HepG2 (cell line): ENCODE results near the gene LRRC27. TPM values are rescaled to one million over a fixed set of nuclear protein-coding genes. Genes with fewer than 3 reads are reported as not detected.

Source experiments
- CBX5 ChIP-seq: sonication (generic); formaldehyde crosslinking; IDR thresholded peaks from 2 replicates; pipeline ENCODE4 v1.4.0; 2020; ENCODE audit warnings: missing genetic modification reagents, borderline replicate concordance
- DDIT3 ChIP-seq: sonication (generic); formaldehyde crosslinking; IDR thresholded peaks from 2 replicates; pipeline ENCODE4 v1.4.0; 2020; ENCODE audit warnings: mild to moderate bottlenecking, missing genetic modification reagents
- EHMT2 ChIP-seq: fragments of 200-600 bp; sonication (generic); IDR thresholded peaks from 2 replicates; pipeline ENCODE4 v1.7.0; 2017; ENCODE audit warnings: antibody characterized with exemption, low read depth, low read length, borderline replicate concordance
- FOXC1 ChIP-seq: sonication (generic); formaldehyde crosslinking; IDR thresholded peaks from 2 replicates; pipeline ENCODE4 v1.8.0; 2022; ENCODE audit warnings: mild to moderate bottlenecking, missing genetic modification reagents, borderline replicate concordance
- ISX ChIP-seq: sonication (generic); formaldehyde crosslinking; conservative IDR thresholded peaks from 2 replicates; pipeline ENCODE4 v1.5.0; 2020; ENCODE audit warnings: missing genetic modification reagents
- NKX3-1 ChIP-seq: sonication (generic); formaldehyde crosslinking; IDR thresholded peaks from 2 replicates; pipeline ENCODE4 v1.5.0; 2020; ENCODE audit warnings: missing genetic modification reagents
- POGK ChIP-seq: sonication (generic); formaldehyde crosslinking; conservative IDR thresholded peaks from 2 replicates; pipeline ENCODE4 v1.8.0; 2022; ENCODE audit warnings: mild to moderate bottlenecking, moderate library complexity, missing genetic modification reagents
- SAP130 ChIP-seq: IDR thresholded peaks from 2 replicates; pipeline ENCODE4 v1.6.1; 2016; ENCODE audit warnings: low read depth
- SPEN ChIP-seq: sonication (generic); formaldehyde crosslinking; IDR thresholded peaks from 2 replicates; pipeline ENCODE4 v1.5.1; 2020; ENCODE audit warnings: low read depth, mild to moderate bottlenecking, missing genetic modification reagents
- THYN1 ChIP-seq: sonication (generic); formaldehyde crosslinking; IDR thresholded peaks from 2 replicates; pipeline ENCODE4 v1.8.1; 2023; ENCODE audit warnings: low read depth, mild to moderate bottlenecking, moderate library complexity, missing genetic modification reagents, borderline replicate concordance
- TRAFD1 ChIP-seq: sonication (generic); formaldehyde crosslinking; IDR thresholded peaks from 2 replicates; pipeline ENCODE4 v1.5.1; 2020; ENCODE audit warnings: missing genetic modification reagents, mild to moderate bottlenecking, borderline replicate concordance
- ZBED4 ChIP-seq: sonication (generic); formaldehyde crosslinking; IDR thresholded peaks from 2 replicates; pipeline ENCODE4 v1.4.0; 2020; ENCODE audit warnings: missing genetic modification reagents, borderline replicate concordance
- ZBTB7A ChIP-seq: sonication (generic); formaldehyde crosslinking; IDR thresholded peaks from 2 replicates; pipeline ENCODE4 v1.8.0; 2022; ENCODE audit warnings: mild to moderate bottlenecking, missing genetic modification reagents
- ZFP37 ChIP-seq: sonication (generic); formaldehyde crosslinking; IDR thresholded peaks from 2 replicates; pipeline ENCODE4 v1.4.0; 2020; ENCODE audit warnings: missing genetic modification reagents, borderline replicate concordance
- ZNF605 ChIP-seq: sonication (generic); formaldehyde crosslinking; IDR thresholded peaks from 2 replicates; pipeline ENCODE4 v1.8.0; 2022; ENCODE audit warnings: mild to moderate bottlenecking, missing genetic modification reagents
- ZNF674 ChIP-seq: sonication (generic); formaldehyde crosslinking; IDR thresholded peaks from 2 replicates; pipeline ENCODE4 v1.5.0; 2020; ENCODE audit warnings: low read depth, mild to moderate bottlenecking, missing genetic modification reagents
- ZNF772 ChIP-seq: sonication (generic); formaldehyde crosslinking; IDR thresholded peaks from 2 replicates; pipeline ENCODE4 v1.5.0; 2020; ENCODE audit warnings: mild to moderate bottlenecking, missing genetic modification reagents
- ZSCAN12 ChIP-seq: sonication (generic); formaldehyde crosslinking; IDR thresholded peaks from 2 replicates; pipeline ENCODE4 v1.9.0; 2021; ENCODE audit warnings: mild to moderate bottlenecking, missing genetic modification reagents
- ZSCAN22 ChIP-seq: sonication (generic); formaldehyde crosslinking; IDR thresholded peaks from 2 replicates; pipeline ENCODE4 v1.4.0; 2020; ENCODE audit warnings: mild to moderate bottlenecking, missing genetic modification reagents
- ZZZ3 ChIP-seq: sonication (generic); formaldehyde crosslinking; IDR thresholded peaks from 2 replicates; pipeline ENCODE4 v1.4.0; 2020; ENCODE audit warnings: missing genetic modification reagents, mild to moderate bottlenecking, borderline replicate concordance
- polyA plus RNA-seq, 8 experiments: library from polyadenylated mRNA; depleted of rRNA in 3 of 8; stranded (reverse) in 7 of 8; unstranded in 1 of 8; fragments of >200 nt; fragmentation: Illumina TruSeq in 4 of 8; extraction: Trizol in 4 of 8; gene quantifications; 2 replicates each; pipeline versions ENCODE4 v1.2.1 to v1.2.3, GENCODE V29; 2011 to 2016; ENCODE audit warnings: low read depth in 4 of 8, missing spikeins in 1 of 8, mixed read lengths in 1 of 8; ENCODE audit not compliant: insufficient read depth in 1 of 8
- total RNA-seq, 5 experiments: library from RNA; depleted of rRNA; stranded (reverse); fragments of >200 nt; fragmentation: Illumina TruSeq; extraction: Trizol; gene quantifications; 2 replicates each; pipeline ENCODE4 v1.2.3, GENCODE V29; 2016; ENCODE audit warnings: low read depth in 1 of 5
- TF ChIP-seq, protein P1 (sequence below): sonication (generic); formaldehyde crosslinking; IDR thresholded peaks from 2 replicates; pipeline ENCODE4 v1.4.0; 2020; ENCODE audit warnings: mild to moderate bottlenecking, missing genetic modification reagents

LRRC27 gene
- total and polyA plus RNA-seq, 2 of the 13 experiments (the other 11 are each of a cell fraction or from before 2014, with no cell fraction given): 4.2 to 4.6 TPM

- no peak for TF ChIP-seq EHMT2
- 0 out of 2 replicates have a peak, but pooled peaks have one; percentile 44 for TF ChIP-seq POGK (CRISPR knock-in tag)
- peak; percentile 12; the same call in 1 of the 2 replicates for TF ChIP-seq SAP130 (CRISPR knock-in tag)
- no peak for TF ChIP-seq ZBTB7A (CRISPR knock-in tag)
- no peak for TF ChIP-seq CBX5
- TF ChIP-seq ZSCAN12 (CRISPR knock-in tag): no peak
- no peak for TF ChIP-seq TRAFD1 (CRISPR knock-in tag)
- no peak for TF ChIP-seq ZNF605 (CRISPR knock-in tag)
- no peak for TF ChIP-seq ZNF674 (CRISPR knock-in tag)
- no peak for TF ChIP-seq ZNF772 (CRISPR knock-in tag)
- no peak for TF ChIP-seq ZBED4 (CRISPR knock-in tag)
- TF ChIP-seq NKX3-1: no peak
- no peak for TF ChIP-seq FOXC1 (CRISPR knock-in tag)
- no peak for TF ChIP-seq ZFP37 (CRISPR knock-in tag)
- no peak for TF ChIP-seq ZZZ3
- TF ChIP-seq THYN1 (CRISPR knock-in tag): no peak
- no peak for TF ChIP-seq DDIT3 (CRISPR knock-in tag)
- TF ChIP-seq, protein P1, sequence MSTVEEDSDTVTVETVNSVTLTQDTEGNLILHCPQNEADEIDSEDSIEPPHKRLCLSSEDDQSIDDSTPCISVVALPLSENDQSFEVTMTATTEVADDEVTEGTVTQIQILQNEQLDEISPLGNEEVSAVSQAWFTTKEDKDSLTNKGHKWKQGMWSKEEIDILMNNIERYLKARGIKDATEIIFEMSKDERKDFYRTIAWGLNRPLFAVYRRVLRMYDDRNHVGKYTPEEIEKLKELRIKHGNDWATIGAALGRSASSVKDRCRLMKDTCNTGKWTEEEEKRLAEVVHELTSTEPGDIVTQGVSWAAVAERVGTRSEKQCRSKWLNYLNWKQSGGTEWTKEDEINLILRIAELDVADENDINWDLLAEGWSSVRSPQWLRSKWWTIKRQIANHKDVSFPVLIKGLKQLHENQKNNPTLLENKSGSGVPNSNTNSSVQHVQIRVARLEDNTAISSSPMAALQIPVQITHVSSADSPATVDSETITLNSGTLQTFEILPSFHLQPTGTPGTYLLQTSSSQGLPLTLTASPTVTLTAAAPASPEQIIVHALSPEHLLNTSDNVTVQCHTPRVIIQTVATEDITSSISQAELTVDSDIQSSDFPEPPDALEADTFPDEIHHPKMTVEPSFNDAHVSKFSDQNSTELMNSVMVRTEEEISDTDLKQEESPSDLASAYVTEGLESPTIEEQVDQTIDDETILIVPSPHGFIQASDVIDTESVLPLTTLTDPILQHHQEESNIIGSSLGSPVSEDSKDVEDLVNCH (CRISPR knock-in tag): no peak
- TF ChIP-seq SPEN (CRISPR knock-in tag): no peak
- TF ChIP-seq ISX: no peak
- TF ChIP-seq ZSCAN22 (CRISPR knock-in tag): no peak
These were observed 9.4 kb upstream of the LRRC27 start (continued) for GRCh38 chr10:132322586-132323048.
